HepG2 (cell line): Measurements from ENCODE around the gene MEA1. TPM values are rescaled to one million over a fixed set of nuclear protein-coding genes. Genes with fewer than 3 reads are reported as not detected.
A peak's percentile ranks its signal among the peaks of the same experiment; 100 is the strongest.

Experiments
- ATAC-seq: fragments of 200-7000 bp; cut with Tn5 transposase; 3 replicates; pipeline ENCODE4 v1.9.1; 2020; ENCODE audit warnings: mild to moderate bottlenecking, moderate library complexity
- BruUV-seq: library from RNA; stranded (reverse); fragments of 400-500 nt; replicated peaks from 2 replicates; lab custom pipeline; 2021; lab: Mats Ljungman, UMichigan
- CTCF ChIA-PET: fragments of 300-600 bp; formaldehyde crosslinking; extraction: SDS; loops from one replicate; lab custom pipeline; 2021; ENCODE audit warnings: low total read pairs, inconsistent platforms, low intra/inter-chr PET ratio; lab: Yijun Ruan, JAX
- POLR2A ChIA-PET: fragments of 350-600 bp; sonication (Branson Sonifier 250); formaldehyde crosslinking; loops from one replicate; lab custom pipeline; 2020; ENCODE audit warnings: antibody characterized with exemption, inconsistent platforms; lab: Yijun Ruan, JAX
- DNase-seq: peaks from one replicate; pipeline ENCODE4 v3.0.0-alpha.2; 2015; ENCODE audit warnings: low spot score
- FAIRE-seq: peaks from 3 replicates; lab custom pipeline; 2011; peaks lifted over from hg19 to GRCh38; lab: Jason Lieb, UNC
- H2AFZ ChIP-seq: one replicate; pipeline ENCODE4 v1.6.1; 2011; ENCODE audit warnings: low read length, inconsistent platforms
- H3K27ac ChIP-seq: fragments of 300-600 bp; 3 replicates; pipeline ENCODE4 v1.8.0; 2011; ENCODE audit warnings: mixed run types, mild to moderate bottlenecking, mixed read lengths, low read length, inconsistent platforms; ENCODE audit not compliant: insufficient read depth; ENCODE audit errors: extremely low read length
- H3K27me3 ChIP-seq, 2 experiments: fragments of 200-600 bp in 1 of 2; 2 replicates in 1 of 2; 3 replicates in 1 of 2; pipeline versions ENCODE4 v1.6.0 to v1.8.0; 2011; ENCODE audit warnings: low read length in 2 of 2, mild to moderate bottlenecking in 2 of 2, moderate library complexity in 2 of 2, inconsistent platforms in 1 of 2; ENCODE audit not compliant: insufficient read depth in 2 of 2, control insufficient read depth in 1 of 2
- H3K36me3 ChIP-seq, 2 experiments: fragments of 200-600 bp in 1 of 2; replicated peaks in 1 of 2; 2 replicates in 1 of 2; 3 replicates in 1 of 2; pipeline versions ENCODE4 v1.5.1 to v1.8.0; 2011; ENCODE audit warnings: low read length in 2 of 2, inconsistent platforms in 1 of 2; ENCODE audit not compliant: insufficient read depth in 2 of 2, control insufficient read depth in 1 of 2
- H3K4me1 ChIP-seq: 2 replicates; pipeline ENCODE4 v1.5.1; 2012; ENCODE audit warnings: low read length, inconsistent platforms; ENCODE audit not compliant: insufficient read depth
- H3K4me2 ChIP-seq: 2 replicates; pipeline ENCODE4 v1.6.0; 2011; ENCODE audit warnings: low read depth, low read length, inconsistent platforms
- H3K4me3 ChIP-seq, 3 experiments: fragments of 200-600 bp in 1 of 3; sonication (generic), shearing (Covaris generic) in 1 of 3; replicated peaks in 1 of 3; 2 replicates each; pipeline ENCODE4 v1.5.1; 2011 to 2016; ENCODE audit warnings: low read length in 3 of 3, inconsistent platforms in 2 of 3, low read depth in 2 of 3, mild to moderate bottlenecking in 2 of 3, control low read depth in 1 of 3, mixed read lengths in 1 of 3; ENCODE audit not compliant: insufficient read depth in 1 of 3
- H3K79me2 ChIP-seq: one replicate; pipeline ENCODE4 v1.6.1; 2011; ENCODE audit warnings: low read length, inconsistent platforms; ENCODE audit not compliant: insufficient read depth
- H3K9ac ChIP-seq: 2 replicates; pipeline ENCODE4 v1.6.0; 2011; ENCODE audit warnings: mild to moderate bottlenecking, low read depth, low read length, inconsistent platforms; ENCODE audit not compliant: insufficient read depth
- H3K9me3 ChIP-seq: 2 replicates; pipeline ENCODE4 v1.5.1; 2012; ENCODE audit warnings: mild to moderate bottlenecking, low read length
- H4K20me1 ChIP-seq: 2 replicates; pipeline ENCODE4 v1.6.0; 2011; ENCODE audit warnings: inconsistent platforms, mild to moderate bottlenecking, low read length, moderate library complexity; ENCODE audit not compliant: insufficient read depth
- ARID3A ChIP-seq: IDR thresholded peaks from 2 replicates; pipeline ENCODE4 v1.6.1; 2012; ENCODE audit warnings: low read depth, low read length, improper control_type of control experiment
- CEBPG ChIP-seq: IDR thresholded peaks from 2 replicates; pipeline ENCODE4 v1.6.1; 2016
- HNF1A ChIP-seq, 2 experiments: sonication (generic) in 1 of 2; formaldehyde crosslinking in 1 of 2; IDR thresholded peaks; 2 replicates each; pipeline versions ENCODE4 v1.4.0 to v1.6.1; 2016 to 2020; ENCODE audit warnings: borderline replicate concordance in 1 of 2, low read depth in 1 of 2, mild to moderate bottlenecking in 1 of 2, missing genetic modification reagents in 1 of 2
- HNRNPUL1 ChIP-seq: fragments of 200-400 bp; formaldehyde crosslinking; IDR thresholded peaks from 2 replicates; pipeline ENCODE4 v1.6.1; 2017; ENCODE audit warnings: low read depth, mild to moderate bottlenecking, low read length, moderate library complexity
- STAG1 ChIP-seq: sonication (generic); formaldehyde crosslinking; IDR thresholded peaks from 2 replicates; pipeline ENCODE4 v1.4.0; 2020; ENCODE audit warnings: missing genetic modification reagents
- TBX3 ChIP-seq: fragments of 450-650 bp; IDR thresholded peaks from 2 replicates; pipeline ENCODE4 v1.6.1; 2017; ENCODE audit warnings: antibody characterized with exemption, mild to moderate bottlenecking, inconsistent platforms, borderline replicate concordance
- in situ Hi-C: cut with HindIII; loops from 2 replicates; pipeline ENCODE4 v1.10.0; 2017; ENCODE audit warnings: low pct_unique_long_range_greater_than_20kb; ENCODE audit not compliant: extremely low pct_ligation_motif_present
- intact Hi-C: fragments of 100-400 bp; cut with micrococcal nuclease; formaldehyde crosslinking; loops from one replicate; pipeline ENCODE4 v1.10.0; 2022; ENCODE audit not compliant: unreplicated experiment
- polyA plus RNA-seq, 8 experiments: library from polyadenylated mRNA; depleted of rRNA in 3 of 8; stranded (reverse) in 7 of 8; unstranded in 1 of 8; fragments of >200 nt; fragmentation: Illumina TruSeq in 4 of 8; extraction: Trizol in 4 of 8; gene quantifications; 2 replicates each; pipeline versions ENCODE4 v1.2.1 to v1.2.3, GENCODE V29; 2011 to 2016; ENCODE audit warnings: low read depth in 4 of 8, missing spikeins in 1 of 8, mixed read lengths in 1 of 8; ENCODE audit not compliant: insufficient read depth in 1 of 8
- total RNA-seq, 5 experiments: library from RNA; depleted of rRNA; stranded (reverse); fragments of >200 nt; fragmentation: Illumina TruSeq; extraction: Trizol; gene quantifications; 2 replicates each; pipeline ENCODE4 v1.2.3, GENCODE V29; 2016; ENCODE audit warnings: low read depth in 1 of 5

The MEA1 gene
- total and polyA plus RNA-seq, 2 of the 13 experiments (the other 11 are each of a cell fraction or from before 2014, with no cell fraction given) = 75.6 to 86.2 TPM

- Histone ChIP-seq H3K9me3 (no peaks in the 10 kb centered on the region), H3K4me3 (no peak overlapping the region), H3K27me3 (no peaks in the 10 kb centered on the region), H3K4me1 (no peaks in the 10 kb centered on the region), H3K79me2 (peaks cover 2% of the 10 kb centered on the region), H2AFZ (no peak overlapping the region), H3K4me2 (no peak overlapping the region), H4K20me1 (no peaks in the 10 kb centered on the region), H3K9ac (no peak overlapping the region), H3K27ac (no peak overlapping the region), H3K36me3 (peaks cover 8 to 17% of the 10 kb centered on the region in 2 experiments; a peak in 4 of 5 replicates)
- TF ChIP-seq CEBPG (CRISPR knock-in tag) (peak; percentile 55), HNRNPUL1 (peak; percentile 81), HNF1A (IDR thresholded peaks at IDR 0.05; ENCODE audit: low read depth) (0 out of 2 replicates have a peak, but pooled peaks have one; percentile 18), HNF1A (CRISPR knock-in tag; IDR thresholded peaks at IDR 0.05; ENCODE audit: borderline replicate concordance) (no peak), ARID3A (0 out of 2 replicates have a peak, but pooled peaks have one; percentile 7), TBX3 (no peak), STAG1 (0 out of 2 replicates have a peak, but pooled peaks have one; percentile 5)
- no peak for DNase-seq
- in situ Hi-C loops (no loop called here), intact Hi-C loops (no loop called here)
- POLR2A ChIA-PET = interaction anchor here (0.5 to 3.1 kb wide), 7 partner anchors 12 to 186 kb away, joined by 3 to 23 read pairs (median 5); partner anchors contain the start of genes CUL7, CUL9, KLHDC3 and MEA1
- CTCF ChIA-PET = interaction anchor here (1.2 kb wide), 1 partner anchor 147 kb away, joined by 4 read pairs; no protein-coding TSS in a partner anchor
- peak; percentile 44 for FAIRE-seq
- no TSS peak for BruUV-seq
- ATAC-seq = no peak; the same call in 1 of the 3 replicates
Measured at GRCh38 chr6:42996513-42996912, 17.2 kb downstream of the MEA1 start.
